ENCODE data around the gene BRD1.
"Not testable (repeated sequence)": the region's sequence is repeated elsewhere in the genome, so short reads cannot be mapped to it uniquely, and the experiment has no call there.

The BRD1 gene

GRCh38 chr22:49821741-49822140 lies 5.9 kb downstream of the BRD1 start:
- H3K4me1 ChIP-seq (ENCODE audit: control insufficient read depth, insufficient read depth, low read depth, low read length), result peaks cover 48% of the 10 kb centered on the region
- not testable (repeated sequence) for H3K4me2 ChIP-seq (ENCODE audit: low read length, poor library complexity, severe bottlenecking); H2AFZ ChIP-seq (ENCODE audit: low read depth, low read length); H2BK120ac ChIP-seq (ENCODE audit: low read depth, low read length); H3K18ac ChIP-seq (ENCODE audit: low read depth in 1 of 2, low read length in 2 of 2); H2AK5ac ChIP-seq (ENCODE audit: low read length, severe bottlenecking); H3K9me3 ChIP-seq (ENCODE audit: control insufficient read depth, low read length); DNase-seq; H3K14ac ChIP-seq (ENCODE audit: low read length in 2 of 2); H3K79me1 ChIP-seq (replicated peaks; ENCODE audit: low read length, poor library complexity, severe bottlenecking); H2BK15ac ChIP-seq (ENCODE audit: low read depth, poor library complexity, severe bottlenecking); H2BK5ac ChIP-seq (ENCODE audit: low read depth, low read length, poor library complexity, severe bottlenecking); H3K4me3 ChIP-seq (ENCODE audit: insufficient read depth in 1 of 2, low read depth in 1 of 2, low read length in 2 of 2); H4K91ac ChIP-seq (ENCODE audit: low read length); H3K4ac ChIP-seq (ENCODE audit: low read depth in 1 of 2, low read length in 2 of 2); H2BK12ac ChIP-seq (ENCODE audit: low read length in 2 of 2); H3K27me3 ChIP-seq (ENCODE audit: control insufficient read depth in 1 of 2, insufficient read depth in 1 of 2, low read length in 2 of 2); H3K27ac ChIP-seq (ENCODE audit: low read length, poor library complexity, severe bottlenecking); H4K8ac ChIP-seq (ENCODE audit: low read length); H3K23ac ChIP-seq (ENCODE audit: low read length in 2 of 2)
- H3K9ac ChIP-seq (ENCODE audit: low read length), result peak overlapping the region; percentile 21
- H3K36me3 ChIP-seq (ENCODE audit: control insufficient read depth in 1 of 2, insufficient read depth in 2 of 2, low read depth in 1 of 2, low read length in 2 of 2), result peaks cover 64 to 75% of the 10 kb centered on the region in 2 experiments
- 96% methylated on average over 11 of the region's 11 CpGs for WGBS

- no peak overlapping the region for H2BK12ac ChIP-seq (ENCODE audit: low read length in 2 of 2)
- no peak overlapping the region for H3K4me3 ChIP-seq (ENCODE audit: insufficient read depth in 1 of 2, low read depth in 1 of 2, low read length in 2 of 2)
- no peak overlapping the region for H2AFZ ChIP-seq (ENCODE audit: low read depth, low read length)
- no peak overlapping the region for H3K14ac ChIP-seq (ENCODE audit: low read length in 2 of 2)
- DNase-seq, result no peak
- no peaks in the 10 kb centered on the region for H3K27me3 ChIP-seq (ENCODE audit: control insufficient read depth in 1 of 2, insufficient read depth in 1 of 2, low read length in 2 of 2)
- no peak overlapping the region for H2BK120ac ChIP-seq (ENCODE audit: low read depth, low read length)
- no peak overlapping the region for H3K4ac ChIP-seq (ENCODE audit: low read depth in 1 of 2, low read length in 2 of 2)
- no peaks in the 10 kb centered on the region for H3K9me3 ChIP-seq (ENCODE audit: control insufficient read depth, low read length)
- H4K8ac ChIP-seq (ENCODE audit: low read length), result no peak overlapping the region
- H3K9ac ChIP-seq (ENCODE audit: low read length), result peak overlapping the region; percentile 21
- peaks cover 5% of the 10 kb centered on the region for H3K79me1 ChIP-seq (replicated peaks; ENCODE audit: low read length, poor library complexity, severe bottlenecking)
- H3K4me1 ChIP-seq (ENCODE audit: control insufficient read depth, insufficient read depth, low read depth, low read length), result peaks cover 52% of the 10 kb centered on the region
- no peak overlapping the region for H3K4me2 ChIP-seq (ENCODE audit: low read length, poor library complexity, severe bottlenecking)
- peaks cover 71 to 81% of the 10 kb centered on the region in 2 experiments for H3K36me3 ChIP-seq (ENCODE audit: control insufficient read depth in 1 of 2, insufficient read depth in 2 of 2, low read depth in 1 of 2, low read length in 2 of 2)
- H3K23ac ChIP-seq (ENCODE audit: low read length in 2 of 2), result no peak overlapping the region
- no peak overlapping the region for H4K91ac ChIP-seq (ENCODE audit: low read length)
- H2AK5ac ChIP-seq (ENCODE audit: low read length, severe bottlenecking), result no peak overlapping the region
- H2BK5ac ChIP-seq (ENCODE audit: low read depth, low read length, poor library complexity, severe bottlenecking), result no peak overlapping the region
- H3K27ac ChIP-seq (ENCODE audit: low read length, poor library complexity, severe bottlenecking), result no peak overlapping the region
- H3K18ac ChIP-seq (ENCODE audit: low read depth in 1 of 2, low read length in 2 of 2), result no peak overlapping the region
- H2BK15ac ChIP-seq (ENCODE audit: low read depth, poor library complexity, severe bottlenecking), result no peak overlapping the region
- over 99% methylated on average over 7 of the region's 7 CpGs for WGBS
These were observed 6.7 kb downstream of the BRD1 start for GRCh38 chr22:49820984-49821383.

DNA sequence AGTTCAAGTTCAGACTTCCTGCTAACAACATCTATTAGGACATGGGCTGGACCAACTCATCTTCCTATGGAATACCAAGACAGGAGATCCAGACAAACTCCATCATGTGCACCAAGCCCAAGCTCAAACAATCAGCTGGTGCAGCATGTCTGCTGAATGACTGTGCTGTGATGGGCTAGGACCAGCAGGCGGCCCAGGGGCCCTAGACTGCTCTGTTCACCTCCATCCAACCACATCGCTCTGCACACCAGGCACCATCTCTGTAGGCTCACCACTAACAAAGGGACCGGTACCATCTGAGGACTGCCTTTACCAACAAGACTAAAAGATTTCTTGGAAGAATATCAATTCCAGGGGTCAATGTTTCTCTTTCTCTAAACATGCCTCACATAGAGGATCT lies 10.3 kb downstream of the BRD1 start:
- H3K9me3 ChIP-seq (ENCODE audit: control insufficient read depth, low read length), result no peaks in the 10 kb centered on the region
- WGBS, result 99% methylated on average over 3 of the region's 3 CpGs
- H3K23ac ChIP-seq (ENCODE audit: low read length in 2 of 2), result no peak overlapping the region
- no peak overlapping the region for H2BK12ac ChIP-seq (ENCODE audit: low read length in 2 of 2)
- H3K14ac ChIP-seq (ENCODE audit: low read length in 2 of 2), result no peak overlapping the region
- H4K8ac ChIP-seq (ENCODE audit: low read length), result no peak overlapping the region
- H3K4me1 ChIP-seq (ENCODE audit: control insufficient read depth, insufficient read depth, low read depth, low read length), result peaks cover 40% of the 10 kb centered on the region
- no peak overlapping the region for H3K4me2 ChIP-seq (ENCODE audit: low read length, poor library complexity, severe bottlenecking)
- no peak overlapping the region for H2BK15ac ChIP-seq (ENCODE audit: low read depth, poor library complexity, severe bottlenecking)
- no peak overlapping the region for H3K4ac ChIP-seq (ENCODE audit: low read depth in 1 of 2, low read length in 2 of 2)
- no peak overlapping the region for H3K9ac ChIP-seq (ENCODE audit: low read length)
- H2BK120ac ChIP-seq (ENCODE audit: low read depth, low read length), result no peak overlapping the region
- H2AK5ac ChIP-seq (ENCODE audit: low read length, severe bottlenecking), result no peak overlapping the region
- H2BK5ac ChIP-seq (ENCODE audit: low read depth, low read length, poor library complexity, severe bottlenecking), result no peak overlapping the region
- no peaks in the 10 kb centered on the region for H3K27me3 ChIP-seq (ENCODE audit: control insufficient read depth in 1 of 2, insufficient read depth in 1 of 2, low read length in 2 of 2)
- no peaks in the 10 kb centered on the region for H3K79me1 ChIP-seq (replicated peaks; ENCODE audit: low read length, poor library complexity, severe bottlenecking)
- H3K36me3 ChIP-seq (ENCODE audit: control insufficient read depth in 1 of 2, insufficient read depth in 2 of 2, low read depth in 1 of 2, low read length in 2 of 2), result peaks cover 70 to 72% of the 10 kb centered on the region in 2 experiments
- H2AFZ ChIP-seq (ENCODE audit: low read depth, low read length), result no peak overlapping the region
- H3K18ac ChIP-seq (ENCODE audit: low read depth in 1 of 2, low read length in 2 of 2), result no peak overlapping the region
- H3K4me3 ChIP-seq (ENCODE audit: insufficient read depth in 1 of 2, low read depth in 1 of 2, low read length in 2 of 2), result no peak overlapping the region
- no peak for DNase-seq
- H4K91ac ChIP-seq (ENCODE audit: low read length), result no peak overlapping the region
- no peak overlapping the region for H3K27ac ChIP-seq (ENCODE audit: low read length, poor library complexity, severe bottlenecking)

GRCh38 chr22:49815641-49816091 lies 12.0 kb downstream of the BRD1 start:
- no peak overlapping the region for H4K91ac ChIP-seq (ENCODE audit: low read length)
- H3K79me1 ChIP-seq (replicated peaks; ENCODE audit: low read length, poor library complexity, severe bottlenecking), result no peaks in the 10 kb centered on the region
- no peak overlapping the region for H2BK12ac ChIP-seq (ENCODE audit: low read length in 2 of 2)
- H3K4ac ChIP-seq (ENCODE audit: low read depth in 1 of 2, low read length in 2 of 2), result peak overlapping the region in 1 of 2 experiments; percentile 25
- no peak overlapping the region for H3K14ac ChIP-seq (ENCODE audit: low read length in 2 of 2)
- no peak overlapping the region for H3K23ac ChIP-seq (ENCODE audit: low read length in 2 of 2)
- no peak overlapping the region for H3K4me2 ChIP-seq (ENCODE audit: low read length, poor library complexity, severe bottlenecking)
- WGBS, result 96% methylated on average over 15 of the region's 15 CpGs
- H3K27me3 ChIP-seq (ENCODE audit: control insufficient read depth in 1 of 2, insufficient read depth in 1 of 2, low read length in 2 of 2), result no peaks in the 10 kb centered on the region
- H2BK15ac ChIP-seq (ENCODE audit: low read depth, poor library complexity, severe bottlenecking), result no peak overlapping the region
- no peak overlapping the region for H2BK5ac ChIP-seq (ENCODE audit: low read depth, low read length, poor library complexity, severe bottlenecking)
- H2AK5ac ChIP-seq (ENCODE audit: low read length, severe bottlenecking), result no peak overlapping the region
- no peak overlapping the region for H2BK120ac ChIP-seq (ENCODE audit: low read depth, low read length)
- H3K4me3 ChIP-seq (ENCODE audit: insufficient read depth in 1 of 2, low read depth in 1 of 2, low read length in 2 of 2), result no peak overlapping the region
- H3K18ac ChIP-seq (ENCODE audit: low read depth in 1 of 2, low read length in 2 of 2), result no peak overlapping the region
- H3K36me3 ChIP-seq (ENCODE audit: control insufficient read depth in 1 of 2, insufficient read depth in 2 of 2, low read depth in 1 of 2, low read length in 2 of 2), result peaks cover 56 to 62% of the 10 kb centered on the region in 2 experiments
- no peaks in the 10 kb centered on the region for H3K9me3 ChIP-seq (ENCODE audit: control insufficient read depth, low read length)
- no peak overlapping the region for H3K27ac ChIP-seq (ENCODE audit: low read length, poor library complexity, severe bottlenecking)
- no peak for DNase-seq
- no peak overlapping the region for H3K9ac ChIP-seq (ENCODE audit: low read length)
- peaks cover 31% of the 10 kb centered on the region for H3K4me1 ChIP-seq (ENCODE audit: control insufficient read depth, insufficient read depth, low read depth, low read length)
- no peak overlapping the region for H2AFZ ChIP-seq (ENCODE audit: low read depth, low read length)
- H4K8ac ChIP-seq (ENCODE audit: low read length), result no peak overlapping the region

Measured in mesenchymal stem cell (in vitro differentiated cells and primary cell).